ENCODE results near the gene C2orf15.

DNA sequence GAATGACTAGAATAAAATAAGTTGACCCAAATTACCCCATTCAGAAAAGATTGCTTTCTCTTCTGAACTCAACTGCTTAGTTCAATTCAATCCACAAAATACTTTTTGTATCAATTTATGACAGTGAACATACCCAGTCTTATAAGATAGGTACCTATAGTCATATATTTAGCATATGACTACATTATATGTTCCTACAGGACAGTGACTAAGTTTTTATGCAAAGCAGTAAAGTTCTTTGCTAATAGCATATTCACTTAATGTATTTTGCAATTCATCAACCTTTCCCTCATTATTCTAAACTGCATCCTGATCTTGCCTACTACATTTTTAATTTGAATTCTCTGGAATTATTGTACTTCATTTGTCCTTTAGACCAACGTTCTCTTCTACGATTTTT lies 30.3 kb upstream of the C2orf15 start:
- TF ChIP-seq, protein P1, sequence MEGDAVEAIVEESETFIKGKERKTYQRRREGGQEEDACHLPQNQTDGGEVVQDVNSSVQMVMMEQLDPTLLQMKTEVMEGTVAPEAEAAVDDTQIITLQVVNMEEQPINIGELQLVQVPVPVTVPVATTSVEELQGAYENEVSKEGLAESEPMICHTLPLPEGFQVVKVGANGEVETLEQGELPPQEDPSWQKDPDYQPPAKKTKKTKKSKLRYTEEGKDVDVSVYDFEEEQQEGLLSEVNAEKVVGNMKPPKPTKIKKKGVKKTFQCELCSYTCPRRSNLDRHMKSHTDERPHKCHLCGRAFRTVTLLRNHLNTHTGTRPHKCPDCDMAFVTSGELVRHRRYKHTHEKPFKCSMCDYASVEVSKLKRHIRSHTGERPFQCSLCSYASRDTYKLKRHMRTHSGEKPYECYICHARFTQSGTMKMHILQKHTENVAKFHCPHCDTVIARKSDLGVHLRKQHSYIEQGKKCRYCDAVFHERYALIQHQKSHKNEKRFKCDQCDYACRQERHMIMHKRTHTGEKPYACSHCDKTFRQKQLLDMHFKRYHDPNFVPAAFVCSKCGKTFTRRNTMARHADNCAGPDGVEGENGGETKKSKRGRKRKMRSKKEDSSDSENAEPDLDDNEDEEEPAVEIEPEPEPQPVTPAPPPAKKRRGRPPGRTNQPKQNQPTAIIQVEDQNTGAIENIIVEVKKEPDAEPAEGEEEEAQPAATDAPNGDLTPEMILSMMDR (IDR thresholded peaks at IDR 0.05): no peak
- TF ChIP-seq POLR2A (IDR thresholded peaks at IDR 0.05): no peak

Data from lower leg skin (tissue), 3 donors.